PC-9 (cell line): ENCODE results near the gene OPRPN.

Experiments
- CTCF ChIP-seq: fragments of 200-600 bp; sonication (generic); conservative IDR thresholded peaks from 2 replicates; pipeline ENCODE4 v1.6.1; 2017; ENCODE audit warnings: mixed run types, antibody characterized with exemption, mild to moderate bottlenecking, moderate library complexity
- EZH2 ChIP-seq: fragments of 200-600 bp; sonication (generic); IDR thresholded peaks from 2 replicates; pipeline ENCODE4 v1.8.0; 2017; ENCODE audit warnings: antibody characterized with exemption, low read depth

GRCh38 chr4:70356185-70356584 lies 41.6 kb upstream of the OPRPN start:
- TF ChIP-seq CTCF (no peak), EZH2 (no peak)
